Measurements from ENCODE around the gene LATS2.

GRCh38 chr13:21018220-21018619, 43.2 kb downstream of the LATS2 start:
- TF ChIP-seq CTCF (IDR thresholded peaks at IDR 0.05; ENCODE audit: borderline replicate concordance, extremely low read depth, low read length, poor library complexity, severe bottlenecking) (no peak), EZH2 (IDR thresholded peaks at IDR 0.05; ENCODE audit: borderline replicate concordance, low read depth, low read length, severe bottlenecking) (no peak)

Data from DND-41 (cell line).